Measurements from ENCODE around the gene NSD2.

DNA sequence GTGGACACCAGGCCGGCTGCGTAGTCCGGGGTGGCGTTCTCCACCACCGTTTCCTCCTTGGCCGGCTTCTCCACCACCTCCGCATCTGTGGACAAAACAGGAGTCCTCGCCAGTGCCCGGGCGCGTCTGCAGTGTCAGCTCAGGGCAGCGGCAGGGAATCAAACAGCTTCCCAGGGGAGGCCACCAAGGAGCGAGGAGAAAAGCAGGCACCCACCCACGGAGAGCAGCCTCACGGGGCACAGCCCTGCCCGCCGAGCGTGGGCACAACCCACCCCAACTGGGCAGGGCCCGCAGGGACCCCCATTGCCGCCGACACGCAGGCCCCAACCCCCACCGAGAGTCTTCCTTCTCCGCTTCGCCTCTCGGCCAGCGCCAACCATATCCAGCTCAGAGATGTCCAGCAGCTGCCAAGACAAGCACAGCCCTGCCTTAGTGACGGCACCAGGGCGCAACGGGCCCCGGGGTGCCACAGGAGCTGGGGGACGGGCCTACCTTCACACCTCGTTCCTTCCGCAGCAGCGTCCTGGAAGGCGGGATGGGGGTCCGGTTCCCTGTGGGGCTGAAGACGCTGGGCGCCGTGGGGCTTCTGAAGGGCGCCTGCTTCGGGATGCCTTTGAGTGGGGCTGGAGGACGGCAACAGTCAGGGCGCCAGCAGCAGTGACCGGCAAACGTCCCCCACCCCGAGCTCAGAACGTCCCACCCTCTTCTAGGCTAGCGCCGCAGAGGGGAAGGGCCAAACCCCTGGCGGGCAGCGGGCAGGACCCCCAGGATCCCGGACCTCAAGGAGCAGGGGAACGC, 114.8 kb downstream of the NSD2 start:
- TF ChIP-seq CTCF (IDR thresholded peaks at IDR 0.05; ENCODE audit: borderline replicate concordance, extremely low read depth, low read length, poor library complexity, severe bottlenecking) (no peak), EZH2 (IDR thresholded peaks at IDR 0.05; ENCODE audit: borderline replicate concordance, low read depth, low read length, severe bottlenecking) (no peak)

Measured in DND-41 (cell line).